ENCODE data around the gene AHDC1.
A peak's percentile ranks its signal among the peaks of the same experiment; 100 is the strongest.

Gene AHDC1

GRCh38 chr1:27563341-27563590, 40.7 kb downstream of the AHDC1 start:
- TF ChIP-seq CTCF (IDR thresholded peaks at IDR 0.05; ENCODE audit: insufficient read depth, missing control alignments), result no peak
- FAIRE-seq (no peak), DNase-seq (ENCODE audit: insufficient read length, low spot score) (no peak)

- no peak for FAIRE-seq
- no peak for DNase-seq (ENCODE audit: insufficient read length, low spot score)
- no peak for TF ChIP-seq CTCF (IDR thresholded peaks at IDR 0.05; ENCODE audit: insufficient read depth, missing control alignments)
Measured at GRCh38 chr1:27562534-27563340, 41.2 kb downstream of the AHDC1 start.

- no peak for TF ChIP-seq CTCF (IDR thresholded peaks at IDR 0.05; ENCODE audit: insufficient read depth, missing control alignments)
- DNase-seq (ENCODE audit: insufficient read length, low spot score), result no peak
- no peak for FAIRE-seq
Measured at GRCh38 chr1:27562021-27562420, 41.9 kb downstream of the AHDC1 start.

GRCh38 chr1:27561124-27561899, 42.6 kb downstream of the AHDC1 start:
- TF ChIP-seq CTCF (IDR thresholded peaks at IDR 0.05; ENCODE audit: insufficient read depth, missing control alignments), result no peak
- DNase-seq (ENCODE audit: insufficient read length, low spot score) (no peak), FAIRE-seq (no peak)

GRCh38 chr1:27560268-27561123, 43.4 kb downstream of the AHDC1 start:
- DNase-seq (ENCODE audit: insufficient read length, low spot score) (peak; percentile 54), FAIRE-seq (no peak)
- no peak for TF ChIP-seq CTCF (IDR thresholded peaks at IDR 0.05; ENCODE audit: insufficient read depth, missing control alignments)

- TF ChIP-seq CTCF (IDR thresholded peaks at IDR 0.05; ENCODE audit: insufficient read depth, missing control alignments), result no peak
- no peak for FAIRE-seq
Measured at GRCh38 chr1:27559466-27560030, 44.4 kb downstream of the AHDC1 start.

More at GRCh38 chr1:27559466-27560030, 44.4 kb downstream of the AHDC1 start:
- no peak for DNase-seq (ENCODE audit: insufficient read length, low spot score)
